Endothelial cell of umbilical vein (primary cell): ENCODE results near the gene FTSJ1. TPM values are rescaled to one million over a fixed set of nuclear protein-coding genes. Genes with fewer than 3 reads are reported as not detected.
A peak's percentile ranks its signal among the peaks of the same experiment; 100 is the strongest.

ENCODE experiments used
- BruUV-seq: library from RNA; stranded (reverse); fragments of 400-500 nt; replicated peaks from 2 replicates; lab custom pipeline; 2021; lab: Mats Ljungman, UMichigan
- CTCF ChIA-PET: fragments of 300-600, 350-600 bp; sonication (Branson Sonifier 250); formaldehyde crosslinking; loops from one replicate; lab custom pipeline; 2021; ENCODE audit warnings: antibody characterized with exemption, inconsistent platforms; lab: Charles Lee
- POLR2A ChIA-PET: fragments of 300-600, 350-600 bp; sonication (Branson Sonifier 250); formaldehyde crosslinking; loops from one replicate; lab custom pipeline; 2021; ENCODE audit warnings: antibody characterized with exemption, inconsistent platforms; lab: Charles Lee
- DNase-seq: peaks from one replicate; pipeline ENCODE4 v3.0.0-alpha.2; 2011; ENCODE audit warnings: low read depth, low spot score
- FAIRE-seq: peaks from 2 replicates; lab custom pipeline; 2011; peaks lifted over from hg19 to GRCh38; lab: Jason Lieb, UNC
- H2AFZ ChIP-seq: 2 replicates; pipeline ENCODE4 v1.6.0; 2012; ENCODE audit warnings: low read depth, low read length, control low read depth, inconsistent platforms
- H3K27ac ChIP-seq: 2 replicates; pipeline ENCODE4 v1.5.1; 2011; ENCODE audit warnings: low read depth, mild to moderate bottlenecking, control low read depth, low read length, moderate library complexity; ENCODE audit not compliant: insufficient read depth
- H3K27me3 ChIP-seq, 2 experiments: 2 replicates each; pipeline versions ENCODE4 v1.6.0 to v1.6.1; 2011; ENCODE audit warnings: low read length in 2 of 2, mixed read lengths in 1 of 2; ENCODE audit not compliant: control insufficient read depth in 2 of 2, insufficient read depth in 2 of 2
- H3K36me3 ChIP-seq, 2 experiments: 2 replicates in 1 of 2; 3 replicates in 1 of 2; pipeline ENCODE4 v1.5.1; 2011; ENCODE audit warnings: low read length in 2 of 2, mild to moderate bottlenecking in 1 of 2, moderate library complexity in 1 of 2; ENCODE audit not compliant: control insufficient read depth in 2 of 2, insufficient read depth in 2 of 2; ENCODE audit errors: extremely low read depth in 1 of 2
- H3K4me1 ChIP-seq: 3 replicates; pipeline ENCODE4 v1.5.1; 2011; ENCODE audit warnings: mild to moderate bottlenecking, low read length; ENCODE audit not compliant: control insufficient read depth, insufficient read depth; ENCODE audit errors: extremely low read depth
- H3K4me2 ChIP-seq: 2 replicates; pipeline ENCODE4 v1.6.1; 2011; ENCODE audit warnings: low read length, control low read depth, mixed read lengths; ENCODE audit not compliant: insufficient read depth
- H3K4me3 ChIP-seq, 3 experiments: fragments of 200-600 bp in 1 of 3; sonication (generic), shearing (Covaris generic) in 1 of 3; replicated peaks in 1 of 3; 2 replicates each; pipeline ENCODE4 v1.5.1; 2011 to 2016; ENCODE audit warnings: control low read depth in 3 of 3, low read length in 3 of 3, mild to moderate bottlenecking in 2 of 3, inconsistent platforms in 1 of 3, low read depth in 1 of 3, moderate library complexity in 1 of 3; ENCODE audit not compliant: insufficient read depth in 1 of 3
- H3K79me2 ChIP-seq: 2 replicates; pipeline ENCODE4 v1.6.0; 2012; ENCODE audit warnings: low read length, inconsistent platforms; ENCODE audit not compliant: control insufficient read depth, insufficient read depth
- H3K9ac ChIP-seq: replicated peaks from 2 replicates; pipeline ENCODE3; 2011; ENCODE audit warnings: low read length, control low read depth; ENCODE audit not compliant: insufficient read depth; ENCODE audit errors: extremely low read depth
- H3K9me1 ChIP-seq: replicated peaks from 3 replicates; pipeline ENCODE4 v1.6.0; 2011; ENCODE audit warnings: mild to moderate bottlenecking, low read length; ENCODE audit not compliant: control insufficient read depth, insufficient read depth; ENCODE audit errors: extremely low read depth
- H3K9me3 ChIP-seq: replicated peaks from 2 replicates; pipeline ENCODE4 v1.5.1; 2012; ENCODE audit warnings: low read length, inconsistent platforms; ENCODE audit not compliant: control insufficient read depth, insufficient read depth
- H4K20me1 ChIP-seq: replicated peaks from 2 replicates; pipeline ENCODE3; 2011; ENCODE audit warnings: mild to moderate bottlenecking, low read length; ENCODE audit not compliant: control insufficient read depth, insufficient read depth; ENCODE audit errors: extremely low read depth
- CTCF ChIP-seq, 2 donors: IDR thresholded peaks; 1 replicate in 1 of 2; 2 replicates in 1 of 2; pipeline ENCODE4 v1.5.1; 2011; ENCODE audit warnings: low read length in 2 of 2, mild to moderate bottlenecking in 2 of 2, moderate library complexity in 2 of 2, control low read depth in 1 of 2, inconsistent platforms in 1 of 2, low read depth in 1 of 2; ENCODE audit not compliant: insufficient read depth in 1 of 2; ENCODE audit errors: extremely low read depth in 1 of 2
- EZH2 ChIP-seq: IDR thresholded peaks from 2 replicates; pipeline ENCODE4 v1.6.1; 2012; ENCODE audit warnings: borderline replicate concordance, low read depth, mild to moderate bottlenecking, moderate library complexity, low read length, inconsistent platforms; ENCODE audit not compliant: severe bottlenecking
- FOS ChIP-seq: IDR thresholded peaks from 2 replicates; pipeline ENCODE4 v1.6.1; 2011; ENCODE audit warnings: mild to moderate bottlenecking, low read length, moderate library complexity, borderline replicate concordance; ENCODE audit not compliant: insufficient read depth
- GATA2 ChIP-seq: IDR thresholded peaks from 2 replicates; pipeline ENCODE4 v1.7.0; 2011; ENCODE audit warnings: low read depth, mild to moderate bottlenecking, moderate library complexity, mixed read lengths, low read length; ENCODE audit not compliant: insufficient read length, insufficient read depth
- JUN ChIP-seq: IDR thresholded peaks from 2 replicates; pipeline ENCODE4 v1.6.1; 2011; ENCODE audit warnings: borderline replicate concordance, low read depth; ENCODE audit not compliant: insufficient read length, insufficient read depth
- MAX ChIP-seq: IDR thresholded peaks from 2 replicates; pipeline ENCODE4 v1.6.1; 2011; ENCODE audit not compliant: insufficient read depth, insufficient read length
- MYC ChIP-seq: IDR thresholded peaks from one replicate; pipeline ENCODE4 v1.6.1; 2011; ENCODE audit warnings: mild to moderate bottlenecking, low read depth, low read length
- POLR2A ChIP-seq: IDR thresholded peaks from 2 replicates; pipeline ENCODE4 v1.6.1; 2012; ENCODE audit warnings: low read depth, mild to moderate bottlenecking, control low read depth, low read length
- POLR2AphosphoS5 ChIP-seq: IDR thresholded peaks from 2 replicates; pipeline ENCODE4 v1.6.1; 2012; ENCODE audit warnings: low read depth, mild to moderate bottlenecking, control low read depth, low read length, moderate library complexity; ENCODE audit not compliant: insufficient read depth
- dilution Hi-C: fragments of 300-500 bp; cut with MboI; formaldehyde crosslinking; loops from one replicate; pipeline ENCODE4 v1.15.0; 2019; ENCODE audit warnings: low sequenced_read_pairs; ENCODE audit not compliant: extremely low pct_ligation_motif_present
- intact Hi-C: fragments of 100-400 bp; cut with micrococcal nuclease; formaldehyde crosslinking; loops from one replicate; pipeline ENCODE4 v1.10.0; 2022
- polyA plus RNA-seq, 4 experiments: library from polyadenylated mRNA; depleted of rRNA in 3 of 4; stranded (reverse) in 3 of 4; unstranded in 1 of 4; fragments of >200 nt; gene quantifications; 2 replicates each; pipeline versions ENCODE4 v1.2.1 to v1.2.3, GENCODE V29; 2011 to 2012; ENCODE audit warnings: missing spikeins in 1 of 4
- total RNA-seq: library from RNA; stranded (reverse); gene quantifications from 2 replicates; pipeline ENCODE4 v1.2.3, GENCODE V29; 2021

Gene FTSJ1
- total and polyA plus RNA-seq, 2 donors (not counting 3 experiments of a cell fraction or from before 2014, with no cell fraction given): 59.9 to 63.9 TPM

DNA sequence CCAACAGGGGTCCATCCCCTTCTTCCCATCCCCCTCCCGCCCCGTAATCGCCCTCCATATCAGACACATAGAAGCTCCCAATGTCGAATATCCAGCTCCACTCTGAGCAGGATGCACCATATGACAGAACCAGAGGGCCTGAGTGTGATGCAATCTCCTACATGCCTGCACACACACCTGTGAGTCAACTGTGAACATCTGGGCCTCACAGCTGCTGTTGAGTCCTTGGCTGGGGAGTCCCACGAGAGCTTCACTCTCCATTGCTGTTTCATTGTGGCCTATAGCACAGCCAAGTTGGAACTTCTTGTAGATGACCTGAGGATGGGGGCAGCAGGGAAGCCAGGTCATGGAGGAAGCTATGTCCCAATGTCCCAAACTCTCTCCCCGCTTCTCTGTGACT is 14.2 kb upstream of the FTSJ1 start:
- BruUV-seq: no TSS peak
- ChIA-PET CTCF (no interaction called here), POLR2A (no interaction called here)
- H3K9me3 ChIP-seq: no peaks in the 10 kb centered on the region
- no peaks in the 10 kb centered on the region for H3K36me3 ChIP-seq
- FAIRE-seq (no peak), DNase-seq (no peak)
- no peak overlapping the region for H3K27ac ChIP-seq
- dilution Hi-C loops: no loop called here
- no peaks in the 10 kb centered on the region for H3K4me1 ChIP-seq
- H4K20me1 ChIP-seq: no peaks in the 10 kb centered on the region
- H2AFZ ChIP-seq: no peak overlapping the region
- H3K79me2 ChIP-seq: peaks cover under 1% of the 10 kb centered on the region
- intact Hi-C loops: no loop called here
- TF ChIP-seq POLR2A: no peak
- TF ChIP-seq GATA2: no peak
- no peak for TF ChIP-seq EZH2
- TF ChIP-seq FOS: no peak
- H3K9ac ChIP-seq: no peak overlapping the region
- no peak overlapping the region for H3K4me2 ChIP-seq
- no peak overlapping the region for H3K4me3 ChIP-seq
- no peaks in the 10 kb centered on the region for H3K9me1 ChIP-seq
- H3K27me3 ChIP-seq: no peaks in the 10 kb centered on the region

GRCh38 chrX:48465336-48465933 is 10.6 kb upstream of the FTSJ1 start:
- Histone ChIP-seq H3K4me3 (no peak overlapping the region), H3K4me2 (no peak overlapping the region), H3K36me3 (no peaks in the 10 kb centered on the region), H3K9ac (no peak overlapping the region), H3K4me1 (no peaks in the 10 kb centered on the region), H3K9me3 (no peaks in the 10 kb centered on the region), H3K27me3 (peaks cover 2 to 8% of the 10 kb centered on the region in 2 experiments), H3K9me1 (no peaks in the 10 kb centered on the region), H2AFZ (no peak overlapping the region), H3K79me2 (peaks cover 10% of the 10 kb centered on the region), H4K20me1 (no peaks in the 10 kb centered on the region), H3K27ac (no peak overlapping the region)
- DNase-seq (no peak), FAIRE-seq (peak; percentile 75)
- ChIA-PET POLR2A (no interaction called here), CTCF (no interaction called here)
- intact Hi-C loops (no loop called here), dilution Hi-C loops (no loop called here)
- TF ChIP-seq GATA2 (no peak), EZH2 (no peak), MAX (no peak), JUN (no peak), MYC (no peak), POLR2AphosphoS5 (no peak), CTCF (IDR thresholded peaks at IDR 0.05; ENCODE audit: extremely low read depth in 1 of 2, insufficient read depth in 1 of 2, low read depth in 1 of 2, low read length in 2 of 2) (no peak), POLR2A (no peak), FOS (no peak)
- BruUV-seq: no TSS peak
